Renal cortex interstitium (tissue), 15 donors: Measurements from ENCODE around the gene RMND5A. TPM values are rescaled to one million over a fixed set of nuclear protein-coding genes. Genes with fewer than 3 reads are reported as not detected.

Experiments used
- DNase-seq, 11 donors: peaks; one replicate each; pipeline ENCODE4 v3.0.0-alpha.2; 2013; ENCODE audit warnings: low read depth in 9 of 11, low spot score in 4 of 11; ENCODE audit errors: extremely low read depth in 1 of 11
- long read RNA-seq, 16 experiments: transcript quantifications; one replicate each; lab custom pipeline, GENCODE V29; 2026
- polyA plus RNA-seq, 3 donors: library from polyadenylated mRNA; unstranded; fragments of 120-200 nt; gene quantifications; one replicate each; pipeline ENCODE4 v1.2.1, GENCODE V29; 2013; ENCODE audit not compliant: insufficient read length in 3 of 3

Gene RMND5A
- polyA plus RNA-seq: 10 to 100 TPM; 57.4 to 65.4 (median 57.7) TPM
- long read RNA-seq, donor 1, full-length matches to known transcripts: 11 of 11 reads
- long read RNA-seq, donor 1, partial matches to known transcripts: 0 of 11 reads
- long read RNA-seq, donor 1, other reads (novel, unspliced or antisense): 0 of 11 reads
- long read RNA-seq, donor 2, full-length matches to known transcripts: 3 of 8 reads
- long read RNA-seq, donor 2, partial matches to known transcripts: 5 of 8 reads
- long read RNA-seq, donor 2, other reads (novel, unspliced or antisense): 0 of 8 reads
- long read RNA-seq, donor 3, full-length matches to known transcripts: 3 of 3 reads
- long read RNA-seq, donor 3, partial matches to known transcripts: 0 of 3 reads
- long read RNA-seq, donor 3, other reads (novel, unspliced or antisense): 0 of 3 reads
- long read RNA-seq, donor 4, full-length matches to known transcripts: 5 of 5 reads
- long read RNA-seq, donor 4, partial matches to known transcripts: 0 of 5 reads
- long read RNA-seq, donor 4, other reads (novel, unspliced or antisense): 0 of 5 reads
- long read RNA-seq, donor 5: 0 reads
- long read RNA-seq, donor 6, full-length matches to known transcripts: 8 of 8 reads
- long read RNA-seq, donor 6, partial matches to known transcripts: 0 of 8 reads
- long read RNA-seq, donor 6, other reads (novel, unspliced or antisense): 0 of 8 reads
- long read RNA-seq, donor 7, full-length matches to known transcripts: 4 of 4 reads
- long read RNA-seq, donor 7, partial matches to known transcripts: 0 of 4 reads
- long read RNA-seq, donor 7, other reads (novel, unspliced or antisense): 0 of 4 reads
- long read RNA-seq, donor 8, full-length matches to known transcripts: 11 of 23 reads
- long read RNA-seq, donor 8, partial matches to known transcripts: 12 of 23 reads
- long read RNA-seq, donor 8, other reads (novel, unspliced or antisense): 0 of 23 reads
- long read RNA-seq, donor 9, full-length matches to known transcripts: 9 of 9 reads
- long read RNA-seq, donor 9, partial matches to known transcripts: 0 of 9 reads
- long read RNA-seq, donor 9, other reads (novel, unspliced or antisense): 0 of 9 reads
- long read RNA-seq, donor 10, full-length matches to known transcripts: 9 of 9 reads
- long read RNA-seq, donor 10, partial matches to known transcripts: 0 of 9 reads
- long read RNA-seq, donor 10, other reads (novel, unspliced or antisense): 0 of 9 reads
- long read RNA-seq, donor 11, full-length matches to known transcripts: 8 of 8 reads
- long read RNA-seq, donor 11, partial matches to known transcripts: 0 of 8 reads
- long read RNA-seq, donor 11, other reads (novel, unspliced or antisense): 0 of 8 reads
- long read RNA-seq, donor 12, full-length matches to known transcripts: 2 of 2 reads
- long read RNA-seq, donor 12, partial matches to known transcripts: 0 of 2 reads
- long read RNA-seq, donor 12, other reads (novel, unspliced or antisense): 0 of 2 reads
- long read RNA-seq, donor 13, full-length matches to known transcripts: 14 of 23 reads
- long read RNA-seq, donor 13, partial matches to known transcripts: 9 of 23 reads
- long read RNA-seq, donor 13, other reads (novel, unspliced or antisense): 0 of 23 reads
- long read RNA-seq, donor 14, full-length matches to known transcripts: 5 of 5 reads
- long read RNA-seq, donor 14, partial matches to known transcripts: 0 of 5 reads
- long read RNA-seq, donor 14, other reads (novel, unspliced or antisense): 0 of 5 reads
- long read RNA-seq, donor 15, full-length matches to known transcripts: 4 of 4 reads
- long read RNA-seq, donor 15, partial matches to known transcripts: 0 of 4 reads
- long read RNA-seq, donor 15, other reads (novel, unspliced or antisense): 0 of 4 reads
- long read RNA-seq, donor 16, full-length matches to known transcripts: 25 of 200 reads
- long read RNA-seq, donor 16, partial matches to known transcripts: 175 of 200 reads
- long read RNA-seq, donor 16, other reads (novel, unspliced or antisense): 0 of 200 reads

- peak; percentile 28 to 82 (median 76) for DNase-seq
Observed at GRCh38 chr2:86719637-86720539, at the start of gene RMND5A. Gene RMND5A (plus strand): TSS chr2:86720291. CDS start chr2:86720668, 377 bp downstream.

- DNase-seq: no peak
Observed at GRCh38 chr2:86671337-86671981, 48.6 kb upstream of the RMND5A start.

GRCh38 chr2:86672027-86672545 is 48.0 kb upstream of the RMND5A start:
- DNase-seq: no peak

- no peak for DNase-seq
Observed at GRCh38 chr2:86673011-86673410, 47.1 kb upstream of the RMND5A start.

- no peak for DNase-seq
Observed at GRCh38 chr2:86673986-86674670, 46.0 kb upstream of the RMND5A start.

- DNase-seq: no peak
Observed at GRCh38 chr2:86675104-86675503, 45.0 kb upstream of the RMND5A start.

- DNase-seq: no peak
Observed at GRCh38 chr2:86675511-86676015, 44.5 kb upstream of the RMND5A start.

GRCh38 chr2:86677816-86678215 is 42.3 kb upstream of the RMND5A start:
- no peak for DNase-seq

GRCh38 chr2:86679036-86679435 is 41.1 kb upstream of the RMND5A start:
- DNase-seq: no peak

GRCh38 chr2:86685351-86685750 is 34.7 kb upstream of the RMND5A start:
- no peak for DNase-seq

GRCh38 chr2:86686460-86686859 is 33.6 kb upstream of the RMND5A start:
- DNase-seq: no peak

- DNase-seq: no peak
Observed at GRCh38 chr2:86686905-86687304, 33.2 kb upstream of the RMND5A start.

- no peak for DNase-seq
Observed at GRCh38 chr2:86695053-86695691, 24.9 kb upstream of the RMND5A start.

GRCh38 chr2:86697551-86698104 is 22.5 kb upstream of the RMND5A start:
- no peak for DNase-seq

- no peak for DNase-seq
Observed at GRCh38 chr2:86700690-86701089, 19.4 kb upstream of the RMND5A start.
